ENCODE results near the gene DPPA5. TPM values are rescaled to one million over a fixed set of nuclear protein-coding genes. Genes with fewer than 3 reads are reported as not detected.

Gene DPPA5
- total and polyA plus RNA-seq, 9 of the 15 experiments (the other 6 are each of a cell fraction or from before 2014, with no cell fraction given) = not detected

DNA sequence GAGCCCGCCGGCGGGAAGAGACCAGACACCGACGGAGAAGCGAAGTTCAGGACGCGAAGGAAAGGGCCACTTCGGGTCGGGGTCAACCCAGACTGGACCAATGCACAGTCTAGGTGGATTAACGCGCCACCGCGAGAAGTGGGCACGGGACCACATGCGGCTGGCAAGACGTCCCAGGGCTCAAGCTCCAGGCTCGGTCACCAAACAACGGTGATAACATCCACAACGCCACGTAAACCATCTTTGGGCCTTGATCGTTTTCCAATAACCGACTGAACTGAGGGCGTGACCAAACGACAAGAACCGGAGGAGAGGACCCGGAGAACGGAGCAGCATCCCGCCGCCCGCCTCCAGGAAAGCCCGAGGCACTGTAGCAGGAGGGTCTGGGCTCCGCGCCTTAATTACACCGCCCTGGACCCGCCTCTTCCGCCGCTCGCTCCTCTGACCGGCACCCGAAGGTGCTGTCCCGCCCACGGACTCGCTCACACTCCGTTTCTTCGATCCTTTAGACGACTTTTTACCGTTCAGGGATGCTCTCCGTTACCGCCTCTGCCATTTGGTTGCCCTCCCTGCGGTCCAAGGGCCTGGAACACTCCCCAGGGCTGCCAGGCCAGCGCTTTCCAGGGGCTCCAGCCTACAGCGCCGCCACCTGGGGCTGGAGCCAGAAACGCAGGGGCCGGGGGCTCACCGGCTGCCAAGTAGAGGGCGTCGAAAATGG lies 44.1 kb downstream of the DPPA5 start (continued):
- TF ChIP-seq, protein P1, sequence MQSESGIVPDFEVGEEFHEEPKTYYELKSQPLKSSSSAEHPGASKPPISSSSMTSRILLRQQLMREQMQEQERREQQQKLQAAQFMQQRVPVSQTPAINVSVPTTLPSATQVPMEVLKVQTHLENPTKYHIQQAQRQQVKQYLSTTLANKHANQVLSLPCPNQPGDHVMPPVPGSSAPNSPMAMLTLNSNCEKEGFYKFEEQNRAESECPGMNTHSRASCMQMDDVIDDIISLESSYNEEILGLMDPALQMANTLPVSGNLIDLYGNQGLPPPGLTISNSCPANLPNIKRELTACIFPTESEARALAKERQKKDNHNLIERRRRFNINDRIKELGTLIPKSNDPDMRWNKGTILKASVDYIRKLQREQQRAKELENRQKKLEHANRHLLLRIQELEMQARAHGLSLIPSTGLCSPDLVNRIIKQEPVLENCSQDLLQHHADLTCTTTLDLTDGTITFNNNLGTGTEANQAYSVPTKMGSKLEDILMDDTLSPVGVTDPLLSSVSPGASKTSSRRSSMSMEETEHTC (IDR thresholded peaks at IDR 0.05) = no peak
- TF ChIP-seq, protein P2, sequence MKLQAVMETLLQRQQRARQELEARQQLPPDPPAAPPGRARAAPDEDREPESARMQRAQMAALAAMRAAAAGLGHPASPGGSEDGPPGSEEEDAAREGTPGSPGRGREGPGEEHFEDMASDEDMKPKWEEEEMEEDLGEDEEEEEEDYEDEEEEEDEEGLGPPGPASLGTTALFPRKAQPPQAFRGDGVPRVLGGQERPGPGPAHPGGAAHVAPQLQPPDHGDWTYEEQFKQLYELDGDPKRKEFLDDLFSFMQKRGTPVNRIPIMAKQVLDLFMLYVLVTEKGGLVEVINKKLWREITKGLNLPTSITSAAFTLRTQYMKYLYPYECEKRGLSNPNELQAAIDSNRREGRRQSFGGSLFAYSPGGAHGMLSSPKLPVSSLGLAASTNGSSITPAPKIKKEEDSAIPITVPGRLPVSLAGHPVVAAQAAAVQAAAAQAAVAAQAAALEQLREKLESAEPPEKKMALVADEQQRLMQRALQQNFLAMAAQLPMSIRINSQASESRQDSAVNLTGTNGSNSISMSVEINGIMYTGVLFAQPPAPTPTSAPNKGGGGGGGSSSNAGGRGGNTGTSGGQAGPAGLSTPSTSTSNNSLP (IDR thresholded peaks at IDR 0.05; ENCODE audit: borderline replicate concordance, low read depth, low read length) = no peak
- TF ChIP-seq TBL1XR1 (IDR thresholded peaks at IDR 0.05; ENCODE audit: low read length in 2 of 2) (no peak), MCM2 (IDR thresholded peaks at IDR 0.05; ENCODE audit: low read depth) (no peak), HOXB6 (CRISPR knock-in tag; IDR thresholded peaks at IDR 0.05; ENCODE audit: borderline replicate concordance) (no peak), KLF1 (tag; IDR thresholded peaks at IDR 0.05) (no peak), CC2D1A (IDR thresholded peaks at IDR 0.05) (peak; percentile 74; the same call in 1 of the 2 replicates), ZKSCAN1 (IDR thresholded peaks at IDR 0.05; ENCODE audit: low read depth, low read length) (no peak), MTA3 (IDR thresholded peaks at IDR 0.05; ENCODE audit: borderline replicate concordance) (peak; percentile 63; the same call in 1 of the 2 replicates), SMAD3 (CRISPR knock-in tag; conservative IDR thresholded peaks at IDR 0.05) (no peak), FOXA1 (IDR thresholded peaks at IDR 0.05; ENCODE audit: borderline replicate concordance) (no peak), ESRRA (IDR thresholded peaks at IDR 0.05; ENCODE audit: borderline replicate concordance, low read depth) (no peak), ERF (CRISPR knock-in tag; IDR thresholded peaks at IDR 0.05) (no peak)
- TF ChIP-seq, protein P3, sequence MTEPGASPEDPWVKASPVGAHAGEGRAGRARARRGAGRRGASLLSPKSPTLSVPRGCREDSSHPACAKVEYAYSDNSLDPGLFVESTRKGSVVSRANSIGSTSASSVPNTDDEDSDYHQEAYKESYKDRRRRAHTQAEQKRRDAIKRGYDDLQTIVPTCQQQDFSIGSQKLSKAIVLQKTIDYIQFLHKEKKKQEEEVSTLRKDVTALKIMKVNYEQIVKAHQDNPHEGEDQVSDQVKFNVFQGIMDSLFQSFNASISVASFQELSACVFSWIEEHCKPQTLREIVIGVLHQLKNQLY (CRISPR knock-in tag; conservative IDR thresholded peaks at IDR 0.05) = no peak
- TF ChIP-seq, protein P4, sequence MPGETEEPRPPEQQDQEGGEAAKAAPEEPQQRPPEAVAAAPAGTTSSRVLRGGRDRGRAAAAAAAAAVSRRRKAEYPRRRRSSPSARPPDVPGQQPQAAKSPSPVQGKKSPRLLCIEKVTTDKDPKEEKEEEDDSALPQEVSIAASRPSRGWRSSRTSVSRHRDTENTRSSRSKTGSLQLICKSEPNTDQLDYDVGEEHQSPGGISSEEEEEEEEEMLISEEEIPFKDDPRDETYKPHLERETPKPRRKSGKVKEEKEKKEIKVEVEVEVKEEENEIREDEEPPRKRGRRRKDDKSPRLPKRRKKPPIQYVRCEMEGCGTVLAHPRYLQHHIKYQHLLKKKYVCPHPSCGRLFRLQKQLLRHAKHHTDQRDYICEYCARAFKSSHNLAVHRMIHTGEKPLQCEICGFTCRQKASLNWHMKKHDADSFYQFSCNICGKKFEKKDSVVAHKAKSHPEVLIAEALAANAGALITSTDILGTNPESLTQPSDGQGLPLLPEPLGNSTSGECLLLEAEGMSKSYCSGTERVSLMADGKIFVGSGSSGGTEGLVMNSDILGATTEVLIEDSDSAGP (CRISPR knock-in tag; IDR thresholded peaks at IDR 0.05) = no peak
- TF ChIP-seq, protein P5, sequence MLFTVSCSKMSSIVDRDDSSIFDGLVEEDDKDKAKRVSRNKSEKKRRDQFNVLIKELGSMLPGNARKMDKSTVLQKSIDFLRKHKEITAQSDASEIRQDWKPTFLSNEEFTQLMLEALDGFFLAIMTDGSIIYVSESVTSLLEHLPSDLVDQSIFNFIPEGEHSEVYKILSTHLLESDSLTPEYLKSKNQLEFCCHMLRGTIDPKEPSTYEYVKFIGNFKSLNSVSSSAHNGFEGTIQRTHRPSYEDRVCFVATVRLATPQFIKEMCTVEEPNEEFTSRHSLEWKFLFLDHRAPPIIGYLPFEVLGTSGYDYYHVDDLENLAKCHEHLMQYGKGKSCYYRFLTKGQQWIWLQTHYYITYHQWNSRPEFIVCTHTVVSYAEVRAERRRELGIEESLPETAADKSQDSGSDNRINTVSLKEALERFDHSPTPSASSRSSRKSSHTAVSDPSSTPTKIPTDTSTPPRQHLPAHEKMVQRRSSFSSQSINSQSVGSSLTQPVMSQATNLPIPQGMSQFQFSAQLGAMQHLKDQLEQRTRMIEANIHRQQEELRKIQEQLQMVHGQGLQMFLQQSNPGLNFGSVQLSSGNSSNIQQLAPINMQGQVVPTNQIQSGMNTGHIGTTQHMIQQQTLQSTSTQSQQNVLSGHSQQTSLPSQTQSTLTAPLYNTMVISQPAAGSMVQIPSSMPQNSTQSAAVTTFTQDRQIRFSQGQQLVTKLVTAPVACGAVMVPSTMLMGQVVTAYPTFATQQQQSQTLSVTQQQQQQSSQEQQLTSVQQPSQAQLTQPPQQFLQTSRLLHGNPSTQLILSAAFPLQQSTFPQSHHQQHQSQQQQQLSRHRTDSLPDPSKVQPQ (CRISPR knock-in tag; IDR thresholded peaks at IDR 0.05; ENCODE audit: borderline replicate concordance) = no peak
- TF ChIP-seq, protein P6, sequence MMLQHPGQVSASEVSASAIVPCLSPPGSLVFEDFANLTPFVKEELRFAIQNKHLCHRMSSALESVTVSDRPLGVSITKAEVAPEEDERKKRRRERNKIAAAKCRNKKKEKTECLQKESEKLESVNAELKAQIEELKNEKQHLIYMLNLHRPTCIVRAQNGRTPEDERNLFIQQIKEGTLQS (IDR thresholded peaks at IDR 0.05) = no peak
- TF ChIP-seq, protein P6 (CRISPR knock-in tag; conservative IDR thresholded peaks at IDR 0.05) = no peak

Measured in K562 (cell line).